OCI-LY7 (cell line): Measurements from ENCODE around the gene FLNB. TPM values are rescaled to one million over a fixed set of nuclear protein-coding genes. Genes with fewer than 3 reads are reported as not detected.

Source experiments
- BruUV-seq: library from RNA; stranded (reverse); fragments of 400-500 nt; replicated peaks from 2 replicates; lab custom pipeline; 2021; lab: Mats Ljungman, UMichigan
- CTCF ChIA-PET: fragments of 300-600 bp; sonication (Branson Sonifier 250); formaldehyde crosslinking; loops from one replicate; lab custom pipeline; 2022; ENCODE audit warnings: antibody characterized with exemption; ENCODE audit not compliant: unreplicated experiment; lab: Charles Lee
- POLR2A ChIA-PET: fragments of 300-600 bp; sonication (Branson Sonifier 250); formaldehyde crosslinking; loops from one replicate; lab custom pipeline; 2022; ENCODE audit warnings: antibody characterized with exemption; lab: Charles Lee
- DNase-seq: peaks from one replicate; pipeline ENCODE4 v3.0.0-alpha.2; 2015; ENCODE audit warnings: low spot score
- H2AFZ ChIP-seq: fragments of 200-600 bp; sonication (generic), shearing (Covaris generic); 2 replicates; pipeline ENCODE4 v1.6.1; 2014; ENCODE audit warnings: mild to moderate bottlenecking, antibody characterized with exemption, low read length, moderate library complexity
- H3K27ac ChIP-seq: fragments of 200-600 bp; sonication (generic); 2 replicates; pipeline ENCODE4 v1.5.1; 2014; ENCODE audit warnings: mixed run types, low read depth, mild to moderate bottlenecking, moderate library complexity, low read length, inconsistent platforms; ENCODE audit not compliant: poor library complexity, severe bottlenecking
- H3K36me3 ChIP-seq: fragments of 200-600 bp; sonication (generic); 2 replicates; pipeline ENCODE4 v1.6.1; 2014; ENCODE audit warnings: mild to moderate bottlenecking, antibody characterized with exemption, low read length, moderate library complexity, mixed read lengths; ENCODE audit not compliant: insufficient read depth
- H3K4me1 ChIP-seq: fragments of 200-600 bp; sonication (generic); 2 replicates; pipeline ENCODE4 v1.5.1; 2014; ENCODE audit warnings: mild to moderate bottlenecking, low read length; ENCODE audit not compliant: insufficient read depth, poor library complexity, severe bottlenecking
- H3K4me2 ChIP-seq: fragments of 200-600 bp; sonication (generic); 2 replicates; pipeline ENCODE4 v1.6.1; 2014; ENCODE audit warnings: mild to moderate bottlenecking, low read length
- H3K4me3 ChIP-seq: fragments of 200-600 bp; sonication (generic); 2 replicates; pipeline ENCODE4 v1.5.1; 2014; ENCODE audit warnings: mild to moderate bottlenecking, low read depth, low read length; ENCODE audit not compliant: poor library complexity, severe bottlenecking
- H3K79me2 ChIP-seq: fragments of 200-600 bp; sonication (generic); 2 replicates; pipeline ENCODE4 v1.6.1; 2016; ENCODE audit warnings: low read depth, mild to moderate bottlenecking, low read length, moderate library complexity, mixed read lengths; ENCODE audit not compliant: insufficient read depth
- H3K9me2 ChIP-seq: fragments of 200-600 bp; sonication (generic); 2 replicates; pipeline ENCODE4 v1.6.1; 2016; ENCODE audit warnings: mild to moderate bottlenecking, low read length, mixed read lengths; ENCODE audit not compliant: insufficient read depth
- H3K9me3 ChIP-seq: fragments of 200-600 bp; sonication (generic); 2 replicates; pipeline ENCODE4 v1.6.1; 2014; ENCODE audit warnings: mild to moderate bottlenecking, mixed run types, low read length, mixed read lengths
- H4K20me1 ChIP-seq: fragments of 200-600 bp; sonication (generic); 2 replicates; pipeline ENCODE4 v1.6.1; 2014; ENCODE audit warnings: mild to moderate bottlenecking, antibody characterized with exemption, low read length, moderate library complexity, mixed read lengths; ENCODE audit not compliant: insufficient read depth
- CTCF ChIP-seq: fragments of 200-600 bp; sonication (generic); conservative IDR thresholded peaks from 2 replicates; pipeline ENCODE4 v1.5.1; 2014; ENCODE audit warnings: mild to moderate bottlenecking, antibody characterized with exemption, low read length, moderate library complexity, mixed read lengths
- EZH2phosphoT487 ChIP-seq: fragments of 200-600 bp; sonication (generic); IDR thresholded peaks from 2 replicates; pipeline ENCODE4 v1.6.1; 2018; ENCODE audit warnings: low read depth, borderline replicate concordance, mild to moderate bottlenecking, mixed run types, antibody characterized with exemption, low read length, moderate library complexity, mixed read lengths
- intact Hi-C: fragments of 100-400 bp; cut with micrococcal nuclease; formaldehyde crosslinking; loops from one replicate; pipeline ENCODE4 v1.10.0; 2022; ENCODE audit not compliant: unreplicated experiment
- total RNA-seq, 2 experiments: library from RNA; depleted of rRNA in 1 of 2; stranded (reverse); fragments of >200 nt in 1 of 2; shearing (Covaris generic) in 1 of 2; gene quantifications; 2 replicates each; pipeline ENCODE4 v1.2.3, GENCODE V29; 2014 to 2022

The FLNB gene
- total RNA-seq, 2 experiments from 2014 or later = 29.9 to 39.1 TPM

GRCh38 chr3:58173669-58174398 lies 165.6 kb downstream of the FLNB start:
- H3K27ac ChIP-seq = no peak overlapping the region
- H3K4me2 ChIP-seq = no peak overlapping the region
- H4K20me1 ChIP-seq = no peaks in the 10 kb centered on the region
- DNase-seq = peak; percentile 58
- no TSS peak for BruUV-seq
- H3K79me2 ChIP-seq = no peaks in the 10 kb centered on the region
- ChIA-PET POLR2A (interaction anchor here (0.5 kb wide), 1 partner anchor 60 kb away, joined by 3 read pairs; no protein-coding TSS in a partner anchor), CTCF (no interaction called here)
- intact Hi-C loops = loop anchor here (10.0 kb wide), 1 partner anchor 241 kb away; no protein-coding TSS in a partner anchor
- H3K9me2 ChIP-seq = no peaks in the 10 kb centered on the region
- no peaks in the 10 kb centered on the region for H3K36me3 ChIP-seq
- H3K4me1 ChIP-seq = peaks cover 11% of the 10 kb centered on the region
- H2AFZ ChIP-seq = no peak overlapping the region
- TF ChIP-seq EZH2phosphoT487 = no peak
- peak; percentile 71 for TF ChIP-seq CTCF
- H3K4me3 ChIP-seq = no peak overlapping the region
- H3K9me3 ChIP-seq = no peaks in the 10 kb centered on the region

GRCh38 chr3:58175187-58175436 lies 166.9 kb downstream of the FLNB start:
- no peak for TF ChIP-seq CTCF

GRCh38 chr3:58175437-58176184 lies 167.4 kb downstream of the FLNB start:
- H3K79me2 ChIP-seq = no peaks in the 10 kb centered on the region
- no peaks in the 10 kb centered on the region for H3K9me2 ChIP-seq
- no peak overlapping the region for H3K27ac ChIP-seq
- BruUV-seq = no TSS peak
- no peaks in the 10 kb centered on the region for H3K36me3 ChIP-seq
- POLR2A ChIA-PET = no interaction called here
- no peaks in the 10 kb centered on the region for H4K20me1 ChIP-seq
- DNase-seq = no peak
- peaks cover 15% of the 10 kb centered on the region for H3K4me1 ChIP-seq
- no peaks in the 10 kb centered on the region for H3K9me3 ChIP-seq
- H3K4me3 ChIP-seq = no peak overlapping the region
- no peak for TF ChIP-seq CTCF
- TF ChIP-seq EZH2phosphoT487 = no peak
- no peak overlapping the region for H3K4me2 ChIP-seq
- intact Hi-C loops = loop anchor here (2.0 to 10.0 kb wide), 4 partner anchors 42 to 357 kb away; partner anchors contain the start of gene FLNB
- CTCF ChIA-PET = no interaction called here
- no peak overlapping the region for H2AFZ ChIP-seq

More at GRCh38 chr3:58175187-58175436, 166.9 kb downstream of the FLNB start:
- Histone ChIP-seq H3K4me3 (no peak overlapping the region), H3K9me3 (no peaks in the 10 kb centered on the region), H2AFZ (no peak overlapping the region), H4K20me1 (no peaks in the 10 kb centered on the region), H3K9me2 (no peaks in the 10 kb centered on the region), H3K4me1 (peaks cover 15% of the 10 kb centered on the region), H3K79me2 (no peaks in the 10 kb centered on the region), H3K4me2 (no peak overlapping the region), H3K27ac (no peak overlapping the region), H3K36me3 (no peaks in the 10 kb centered on the region)
- POLR2A ChIA-PET = no interaction called here
- intact Hi-C loops = loop anchor here (5.0 to 10.0 kb wide), 3 partner anchors 42 to 357 kb away; no protein-coding TSS in a partner anchor
- no peak for DNase-seq
- CTCF ChIA-PET = no interaction called here
- BruUV-seq = no TSS peak
